ENCODE results near the gene ZSCAN2. TPM values are rescaled to one million over a fixed set of nuclear protein-coding genes. Genes with fewer than 3 reads are reported as not detected.

The ZSCAN2 gene
- total RNA-seq, 3 donors from 2014 or later: 7.8 to 14.8 (median 14.4) TPM

DNA sequence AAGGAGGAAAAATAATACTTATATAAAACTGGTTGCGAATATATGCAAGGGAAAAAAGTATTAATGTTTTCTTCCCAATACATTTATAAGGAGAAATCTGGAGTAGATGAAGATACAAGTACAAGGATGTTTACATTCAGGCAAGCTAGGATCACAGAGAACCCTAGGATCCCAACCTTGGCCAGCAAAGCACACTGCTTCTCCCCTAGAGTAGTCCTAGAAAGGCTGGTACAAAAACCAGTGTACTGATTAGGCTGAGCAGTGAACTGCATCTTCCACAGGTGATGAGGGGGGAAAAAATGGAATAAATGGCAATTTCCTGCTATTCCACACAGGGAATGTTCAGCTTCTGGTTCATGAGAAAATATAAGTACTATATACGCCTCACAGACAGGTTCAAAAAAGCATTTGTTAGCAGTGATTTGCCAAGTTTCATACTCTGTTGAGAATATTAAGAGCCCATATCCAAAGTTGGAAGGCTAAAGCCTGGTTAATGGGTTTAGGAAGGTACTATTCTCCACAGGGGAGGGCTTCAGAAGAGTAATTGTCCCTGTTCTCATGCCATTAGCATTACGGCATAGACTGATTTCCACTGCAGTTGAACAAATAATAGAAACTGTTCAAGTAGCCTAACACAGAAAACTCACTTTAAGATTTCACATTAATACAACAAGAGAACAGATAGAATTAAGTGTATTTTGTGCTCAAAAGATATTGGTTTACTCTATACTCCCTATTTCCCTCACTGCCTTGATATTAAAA lies 67.6 kb downstream of the ZSCAN2 start:
- DNase-seq (ENCODE audit: low spot score in 2 of 2): no peak
- peaks cover 0 to 7% of the 10 kb centered on the region in 2 donors for H3K4me1 ChIP-seq
- H3K36me3 ChIP-seq: no peaks in the 10 kb centered on the region
- intact Hi-C loops (cut with DNase I; ENCODE audit: low total_unique reads): no loop called here
- no peaks in the 10 kb centered on the region for H3K9me3 ChIP-seq
- no peak overlapping the region for H3K4me3 ChIP-seq
- no peak for TF ChIP-seq POLR2A (IDR thresholded peaks at IDR 0.05)
- no peak for TF ChIP-seq POLR2AphosphoS5 (IDR thresholded peaks at IDR 0.05)
- TF ChIP-seq, protein P1, sequence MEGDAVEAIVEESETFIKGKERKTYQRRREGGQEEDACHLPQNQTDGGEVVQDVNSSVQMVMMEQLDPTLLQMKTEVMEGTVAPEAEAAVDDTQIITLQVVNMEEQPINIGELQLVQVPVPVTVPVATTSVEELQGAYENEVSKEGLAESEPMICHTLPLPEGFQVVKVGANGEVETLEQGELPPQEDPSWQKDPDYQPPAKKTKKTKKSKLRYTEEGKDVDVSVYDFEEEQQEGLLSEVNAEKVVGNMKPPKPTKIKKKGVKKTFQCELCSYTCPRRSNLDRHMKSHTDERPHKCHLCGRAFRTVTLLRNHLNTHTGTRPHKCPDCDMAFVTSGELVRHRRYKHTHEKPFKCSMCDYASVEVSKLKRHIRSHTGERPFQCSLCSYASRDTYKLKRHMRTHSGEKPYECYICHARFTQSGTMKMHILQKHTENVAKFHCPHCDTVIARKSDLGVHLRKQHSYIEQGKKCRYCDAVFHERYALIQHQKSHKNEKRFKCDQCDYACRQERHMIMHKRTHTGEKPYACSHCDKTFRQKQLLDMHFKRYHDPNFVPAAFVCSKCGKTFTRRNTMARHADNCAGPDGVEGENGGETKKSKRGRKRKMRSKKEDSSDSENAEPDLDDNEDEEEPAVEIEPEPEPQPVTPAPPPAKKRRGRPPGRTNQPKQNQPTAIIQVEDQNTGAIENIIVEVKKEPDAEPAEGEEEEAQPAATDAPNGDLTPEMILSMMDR (IDR thresholded peaks at IDR 0.05): no peak
- H3K27ac ChIP-seq: no peak overlapping the region
- H3K27me3 ChIP-seq: no peaks in the 10 kb centered on the region

DNA sequence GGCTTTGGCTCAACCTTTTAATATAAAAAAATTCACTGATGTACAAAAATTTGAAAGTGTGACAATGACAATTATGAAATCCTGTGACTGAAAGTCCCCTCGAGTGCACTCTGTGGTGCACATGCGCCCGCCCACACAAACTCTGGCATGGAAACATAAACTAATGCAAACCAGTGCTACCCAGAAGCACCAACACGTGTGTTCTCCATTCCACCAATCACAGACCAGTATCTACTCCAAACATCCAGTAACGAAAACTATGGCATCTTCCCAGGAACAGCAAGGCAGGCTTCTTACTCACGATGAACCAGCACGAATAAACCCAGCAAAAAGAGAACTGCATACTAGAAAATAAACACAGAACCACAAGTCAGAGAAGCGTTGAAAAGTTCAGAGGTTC lies 68.9 kb downstream of the ZSCAN2 start:
- no peaks in the 10 kb centered on the region for H3K36me3 ChIP-seq
- intact Hi-C loops (cut with DNase I; ENCODE audit: low total_unique reads): no loop called here

DNA sequence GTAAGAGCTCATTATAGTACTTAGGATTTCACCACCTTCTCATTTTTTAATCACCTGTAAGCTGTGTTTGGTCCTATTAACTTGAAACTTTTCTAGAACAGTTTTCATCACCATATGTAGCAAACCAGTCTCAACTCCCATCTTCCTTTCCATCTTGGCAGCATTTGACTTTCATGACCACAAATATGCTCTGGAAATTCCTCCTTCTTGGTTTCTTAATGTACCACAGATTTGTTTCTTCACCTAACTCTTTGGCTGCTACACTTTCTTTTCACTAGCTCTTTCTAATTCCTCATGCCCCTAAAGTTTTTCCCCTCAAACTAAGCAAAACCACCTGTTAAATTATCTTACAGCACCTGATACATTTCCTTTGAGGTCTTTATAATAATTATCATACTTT lies 70.4 kb downstream of the ZSCAN2 start:
- intact Hi-C loops (cut with DNase I; ENCODE audit: low total_unique reads): no loop called here
- Histone ChIP-seq H3K9me3 (no peaks in the 10 kb centered on the region), H3K4me3 (peak overlapping the region in 2 of 3 donors; percentile 31 to 47), H3K36me3 (peaks cover 5% of the 10 kb centered on the region), H3K27me3 (no peaks in the 10 kb centered on the region), H3K27ac (peak overlapping the region; percentile 50 to 82), H3K4me1 (peaks cover 0 to 7% of the 10 kb centered on the region in 2 donors)
- DNase-seq (ENCODE audit: low spot score in 2 of 2): no peak
- no peak for TF ChIP-seq POLR2AphosphoS5 (IDR thresholded peaks at IDR 0.05)
- no peak for TF ChIP-seq POLR2A (IDR thresholded peaks at IDR 0.05)
- TF ChIP-seq, protein P1 (IDR thresholded peaks at IDR 0.05): no peak

More for the DNA sequence above, 68.9 kb downstream of the ZSCAN2 start:
- Histone ChIP-seq H3K9me3 (no peaks in the 10 kb centered on the region), H3K4me3 (no peak overlapping the region), H3K27me3 (no peaks in the 10 kb centered on the region), H3K4me1 (peaks cover 0 to 7% of the 10 kb centered on the region in 2 donors), H3K27ac (no peak overlapping the region)
- DNase-seq (ENCODE audit: low spot score in 2 of 2): no peak
- no peak for TF ChIP-seq POLR2A (IDR thresholded peaks at IDR 0.05)

Other genes starting within 250 kb of the ZSCAN2 start
- gene WDR73, start 53.3 kb downstream of the ZSCAN2 start, total RNA-seq: 10 to 100 TPM; 13.8 to 35.0 (median 30.8) TPM
- 10 to 100 TPM; 13.8 to 26.9 (median 15.7) TPM for gene NMB, start 57.2 kb downstream of the ZSCAN2 start, total RNA-seq
- 100 to 1,000 TPM; 121 to 188 (median 122) TPM for gene SEC11A, start 115.1 kb downstream of the ZSCAN2 start, total RNA-seq
- gene ZNF592, start 147.6 kb downstream of the ZSCAN2 start, total RNA-seq: 10 to 100 TPM; 14.1 to 18.4 (median 18.2) TPM
- gene ALPK3, start 216.3 kb downstream of the ZSCAN2 start, total RNA-seq: 1 to 10 TPM; 1.6 to 3.4 (median 2.6) TPM